HK-2 (cell line): ENCODE data around the gene SMTNL2.

ENCODE experiments used
- DNase-seq: peaks from one replicate; pipeline ENCODE4 v3.0.0-alpha.2; 2018; ENCODE audit not compliant: unreplicated experiment

The SMTNL2 gene

DNA sequence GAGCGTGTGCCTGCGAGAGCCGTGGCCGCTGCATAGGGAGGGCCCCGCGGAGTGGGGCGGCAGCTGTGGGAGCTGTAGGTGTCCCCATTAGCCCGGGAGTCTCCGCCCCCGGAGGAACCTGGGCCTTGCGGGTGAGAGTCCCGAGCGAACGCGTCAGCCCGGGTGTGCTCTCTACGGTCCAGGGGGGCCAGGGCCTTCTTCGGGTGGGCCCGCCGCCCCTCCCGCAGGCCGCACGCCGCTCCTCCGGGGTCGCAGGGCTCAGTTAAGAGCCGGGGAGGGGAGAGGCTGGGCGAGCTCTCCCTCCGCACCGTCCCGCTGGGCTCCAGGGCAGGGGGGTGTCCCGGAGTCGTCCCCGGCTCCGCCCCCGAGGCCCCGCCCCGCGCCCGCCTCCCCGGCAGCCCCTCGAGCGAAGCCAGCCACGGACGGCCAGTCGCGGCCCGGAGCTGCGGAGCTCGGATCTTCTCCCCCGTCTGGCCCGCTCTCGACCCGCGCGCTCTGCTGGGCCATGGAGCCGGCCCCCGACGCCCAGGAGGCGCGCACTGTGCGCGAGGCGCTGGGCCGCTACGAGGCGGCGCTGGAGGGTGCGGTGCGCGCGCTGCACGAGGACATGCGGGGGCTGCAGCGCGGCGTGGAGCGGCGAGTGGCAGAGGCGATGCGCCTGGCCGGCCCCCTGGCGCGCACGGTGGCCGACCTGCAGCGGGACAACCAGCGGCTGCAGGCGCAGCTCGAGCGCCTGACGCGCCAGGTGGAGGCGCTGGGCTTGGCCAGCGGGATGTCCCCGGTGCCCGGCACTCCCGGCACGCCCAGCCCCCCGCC, at the start of gene SMTNL2:
Gene SMTNL2 (plus strand): TSS at position 429 of the 816 bp plus-strand sequence. CDS start 77 bp downstream, at position 506.
- no peak for DNase-seq

GRCh38 chr17:4534928-4535666, 49.2 kb upstream of the SMTNL2 start:
- no peak for DNase-seq

DNA sequence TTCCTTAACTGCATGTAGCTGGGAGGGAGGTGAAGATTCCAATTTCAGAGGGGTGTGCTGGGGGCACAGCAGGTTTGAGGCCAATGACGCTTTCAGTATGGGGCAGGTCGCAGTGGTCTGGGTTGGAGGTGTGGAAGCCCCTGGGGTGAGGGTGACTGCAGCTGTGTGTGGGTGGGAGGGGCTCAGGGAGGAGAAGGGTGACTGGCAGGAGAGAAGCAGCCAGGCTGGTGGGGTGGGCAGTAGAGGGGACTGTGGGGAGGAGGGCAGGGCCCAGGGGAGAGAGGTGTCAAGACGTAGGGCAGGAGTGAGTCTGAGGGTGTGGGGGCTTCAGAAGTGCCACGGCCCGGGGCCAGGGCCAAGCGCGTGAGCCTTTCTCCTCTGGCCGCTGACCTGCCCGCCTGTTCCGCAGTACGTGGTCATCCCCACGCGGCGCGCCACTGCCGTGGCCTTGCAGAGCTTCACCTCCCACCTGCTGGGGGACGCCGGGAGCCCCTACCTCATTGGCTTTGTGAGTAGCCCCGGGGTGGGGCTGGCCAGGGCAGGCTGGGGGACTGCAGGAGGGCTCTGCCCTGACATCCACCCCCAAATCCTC, 48.6 kb upstream of the SMTNL2 start:
- no peak for DNase-seq

- DNase-seq, result no peak
These were observed 48.0 kb upstream of the SMTNL2 start for GRCh38 chr17:4536259-4536741.

DNA sequence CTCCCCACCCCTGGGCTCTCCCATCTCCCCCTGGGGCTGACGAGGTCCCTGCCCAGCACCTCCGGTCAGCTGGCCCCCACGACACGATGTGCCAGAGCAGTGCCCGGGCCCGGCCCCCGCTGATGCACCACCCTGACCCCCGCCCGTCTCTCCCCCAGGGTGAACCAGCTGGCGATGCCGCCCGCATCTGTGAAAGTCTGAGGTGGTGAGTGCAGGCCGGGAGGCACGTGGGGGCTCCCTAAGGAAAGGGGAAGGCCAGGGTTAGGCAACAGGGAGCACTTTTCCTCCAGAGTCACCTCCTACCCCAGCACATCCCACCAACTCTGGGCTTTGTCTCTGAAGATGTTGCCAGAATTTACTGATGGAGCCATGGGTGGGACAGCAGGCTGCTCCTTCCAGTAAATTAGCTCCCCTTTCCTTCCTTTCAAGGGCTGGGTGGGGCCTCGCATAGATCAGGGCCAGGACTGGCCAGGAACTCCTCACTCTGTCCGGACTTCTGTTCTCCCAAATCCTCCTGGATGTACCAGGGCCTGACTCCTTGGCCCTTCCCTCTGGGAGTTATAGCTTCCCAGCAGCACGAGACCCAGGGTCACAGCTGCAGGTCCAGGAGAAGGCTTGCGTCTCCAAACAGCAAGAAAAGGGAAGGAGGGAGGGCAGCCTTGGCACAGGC, 47.5 kb upstream of the SMTNL2 start:
- DNase-seq, result no peak

DNA sequence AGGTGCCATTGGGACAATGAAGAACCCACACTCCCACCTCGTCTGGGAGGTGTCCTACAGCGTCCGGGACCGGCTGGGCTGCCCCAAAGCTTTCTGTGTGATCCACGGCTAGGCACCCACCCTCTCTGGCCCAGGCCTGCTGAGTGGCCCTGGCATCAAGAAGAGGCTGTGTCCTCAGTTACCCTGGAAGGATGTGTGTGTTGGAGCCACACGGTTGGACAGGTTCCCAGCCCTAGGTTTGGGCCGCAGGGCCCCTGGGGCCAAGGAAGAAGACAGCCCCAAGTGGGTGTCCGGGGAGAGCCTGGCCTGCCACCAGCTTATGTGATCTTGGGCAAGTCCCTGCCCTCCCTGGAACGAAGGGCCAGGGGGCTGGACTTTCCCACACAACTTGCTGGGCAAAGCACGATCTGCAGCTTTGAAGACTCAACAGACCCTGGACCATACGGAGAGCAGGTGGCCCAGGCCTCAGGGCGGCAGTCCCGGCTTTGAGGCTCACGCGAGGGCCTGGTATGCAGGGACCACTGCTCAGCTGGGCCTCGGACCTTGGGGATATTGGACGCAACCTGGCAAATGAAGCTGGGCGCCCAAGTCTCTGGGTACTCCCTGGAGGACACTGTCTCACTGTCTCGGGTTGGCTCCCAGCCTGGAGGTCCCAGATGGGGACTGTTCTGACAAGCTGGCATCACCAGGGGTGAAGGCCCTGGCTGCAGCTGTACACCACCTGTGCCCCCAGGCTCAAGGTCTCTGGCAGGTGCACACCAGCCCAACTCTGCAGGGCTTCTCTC, 46.7 kb upstream of the SMTNL2 start:
- no peak for DNase-seq

DNA sequence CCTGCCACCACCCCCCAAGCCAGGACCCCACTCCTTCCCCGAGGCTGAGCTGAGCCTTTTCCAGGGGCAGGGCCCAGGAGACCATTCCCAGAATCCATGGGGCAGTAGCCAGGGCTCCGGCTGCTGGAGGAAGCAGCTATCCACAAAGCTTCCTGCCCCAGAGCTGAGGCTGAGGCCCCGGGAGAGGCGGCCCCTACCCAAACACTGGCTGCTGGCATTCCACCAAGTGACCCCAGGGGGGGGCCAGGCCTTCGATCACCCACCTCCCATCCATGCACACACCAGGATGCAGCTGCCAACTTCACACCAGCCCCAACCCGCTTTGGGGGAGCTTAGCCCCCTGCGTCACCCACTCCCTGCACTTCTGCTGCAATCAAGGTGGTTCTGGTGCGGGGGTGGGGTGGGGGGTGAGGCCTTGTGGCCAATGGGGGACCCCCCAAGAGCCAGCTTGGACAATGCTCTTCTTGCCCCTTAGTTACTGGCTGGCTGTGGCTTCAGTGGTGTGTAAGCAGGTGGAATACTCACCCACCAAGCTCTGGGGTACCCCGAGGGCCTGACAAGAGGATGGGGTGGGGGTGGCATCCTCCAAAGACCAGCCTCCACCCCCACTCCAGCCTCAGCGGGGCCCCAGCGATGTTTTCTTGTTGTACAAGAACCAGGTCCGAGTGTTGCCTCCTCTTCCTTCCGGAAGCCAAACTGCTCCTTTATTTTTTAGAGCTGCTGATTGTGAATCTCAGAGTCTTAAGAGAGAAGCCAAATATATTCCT, 45.9 kb upstream of the SMTNL2 start:
- DNase-seq, result no peak

DNA sequence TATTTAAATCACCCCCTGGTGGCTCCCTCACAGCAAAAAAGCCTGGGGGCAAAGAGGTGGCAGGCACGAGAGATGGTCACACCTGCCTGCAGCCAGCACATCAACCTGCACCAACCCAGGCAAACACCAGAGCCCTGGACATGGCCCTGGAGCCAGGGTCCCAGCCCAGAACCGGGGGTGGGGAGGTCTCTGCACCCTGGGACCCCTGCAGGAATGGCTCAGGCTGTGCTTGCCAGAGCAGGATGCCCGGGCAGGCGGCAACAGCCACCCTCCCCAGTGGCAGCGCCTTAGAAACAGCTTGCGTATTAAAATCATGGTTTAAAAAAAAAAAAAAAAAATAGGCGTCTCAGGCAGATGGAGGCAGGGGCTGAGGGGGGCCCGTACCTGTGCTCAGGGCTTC, 45.3 kb upstream of the SMTNL2 start:
- DNase-seq, result no peak

GRCh38 chr17:4539576-4540223, 44.6 kb upstream of the SMTNL2 start:
- DNase-seq, result no peak

DNA sequence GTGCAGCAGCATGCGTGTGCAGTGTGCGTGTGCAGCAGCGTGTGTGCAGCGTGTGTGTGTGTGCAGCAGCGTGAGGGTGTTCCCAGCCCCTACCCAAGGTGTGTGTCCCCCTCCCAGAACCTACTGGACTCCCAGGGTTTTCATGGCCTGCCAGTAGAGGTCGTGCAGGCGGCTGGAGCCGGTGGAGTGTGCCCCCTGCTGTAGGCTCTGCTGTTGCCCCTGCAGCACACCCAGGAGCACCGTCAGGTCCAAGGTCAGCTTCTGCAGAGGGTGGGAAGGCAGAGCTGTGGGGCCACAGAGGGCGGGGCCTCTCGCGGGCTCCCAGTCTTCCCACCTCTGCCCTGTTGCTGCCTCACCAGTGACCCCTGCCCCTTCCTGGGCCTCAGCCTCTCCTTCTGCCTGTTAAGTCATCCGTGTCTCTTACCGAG, 44.1 kb upstream of the SMTNL2 start:
- DNase-seq, result no peak

DNA sequence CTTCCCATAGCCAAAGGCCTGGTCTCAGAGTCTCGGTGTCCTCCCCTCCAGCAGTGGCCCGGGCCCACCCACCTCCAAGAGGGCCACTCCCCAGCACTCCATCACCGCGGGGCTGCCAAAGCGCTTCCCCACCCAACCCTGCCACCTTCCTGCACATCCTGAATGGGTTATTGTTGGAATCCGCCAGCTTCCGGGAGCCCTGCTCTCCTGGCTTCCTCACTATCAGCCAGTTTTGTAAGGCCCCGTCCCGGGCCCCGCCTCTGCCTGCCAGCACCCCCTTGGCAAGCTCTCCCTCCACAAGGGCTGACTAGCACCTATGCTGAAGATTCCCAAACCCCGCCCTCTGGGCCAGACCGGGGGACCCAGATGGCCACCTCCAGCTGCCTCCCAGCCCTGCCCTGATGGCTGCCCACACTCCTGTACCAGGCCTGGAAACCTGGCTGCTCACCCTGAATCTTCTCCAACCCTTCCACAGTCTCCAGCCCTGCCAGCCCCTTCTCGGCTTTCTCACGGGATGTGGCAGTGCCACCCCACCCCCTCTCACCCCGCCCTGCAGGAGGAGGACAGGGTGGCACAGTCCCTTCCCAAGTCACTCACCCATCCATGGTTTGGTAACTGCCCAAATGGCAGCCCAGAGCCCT, 43.5 kb upstream of the SMTNL2 start:
- DNase-seq, result no peak

DNA sequence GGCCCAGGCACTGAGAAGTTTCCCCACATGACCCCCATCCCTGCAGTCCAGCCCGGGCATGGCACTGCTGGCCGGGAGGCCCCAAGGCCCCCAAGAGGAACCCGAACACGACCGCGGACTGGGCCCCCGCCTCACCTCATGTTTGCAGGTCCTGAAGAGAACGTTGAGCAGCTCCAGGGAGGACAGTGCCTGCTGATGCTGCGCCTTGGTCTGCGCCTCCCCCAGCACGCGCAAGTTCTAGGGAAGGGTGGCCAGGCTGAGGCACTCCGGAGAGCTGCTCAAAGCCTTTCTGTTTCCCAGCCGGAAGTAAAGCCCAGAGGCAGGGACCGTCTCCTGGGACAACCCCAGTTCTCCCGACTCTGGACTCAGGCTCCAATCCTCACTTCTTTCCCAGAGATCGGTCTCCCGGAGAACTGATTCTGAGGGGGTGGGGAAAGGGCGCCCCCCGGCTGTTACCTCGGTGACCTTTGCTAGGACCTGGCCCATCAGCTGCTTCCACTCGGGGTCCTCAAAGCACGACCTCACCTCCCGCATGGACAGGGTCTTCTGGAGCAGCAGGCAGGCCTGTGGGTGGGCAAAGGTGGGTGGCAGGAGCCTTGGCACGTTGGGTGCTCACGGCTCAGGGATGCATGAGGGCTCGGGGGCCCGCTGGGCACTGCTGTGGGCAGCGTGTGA, 42.9 kb upstream of the SMTNL2 start:
- DNase-seq, result no peak

- DNase-seq, result no peak
These were observed 42.2 kb upstream of the SMTNL2 start for GRCh38 chr17:4542003-4542725.

GRCh38 chr17:4542726-4543191, 41.6 kb upstream of the SMTNL2 start:
- DNase-seq, result no peak

- DNase-seq, result no peak
These were observed 40.7 kb upstream of the SMTNL2 start for GRCh38 chr17:4543557-4544026.

GRCh38 chr17:4544135-4544950, 40.0 kb upstream of the SMTNL2 start:
- no peak for DNase-seq

GRCh38 chr17:4544951-4545216, 39.4 kb upstream of the SMTNL2 start:
- DNase-seq, result no peak
